Measurements from ENCODE around the gene SDHA.
"Not testable (repeated sequence)": the region's sequence is repeated elsewhere in the genome, so short reads cannot be mapped to it uniquely, and the experiment has no call there.

Gene SDHA

DNA sequence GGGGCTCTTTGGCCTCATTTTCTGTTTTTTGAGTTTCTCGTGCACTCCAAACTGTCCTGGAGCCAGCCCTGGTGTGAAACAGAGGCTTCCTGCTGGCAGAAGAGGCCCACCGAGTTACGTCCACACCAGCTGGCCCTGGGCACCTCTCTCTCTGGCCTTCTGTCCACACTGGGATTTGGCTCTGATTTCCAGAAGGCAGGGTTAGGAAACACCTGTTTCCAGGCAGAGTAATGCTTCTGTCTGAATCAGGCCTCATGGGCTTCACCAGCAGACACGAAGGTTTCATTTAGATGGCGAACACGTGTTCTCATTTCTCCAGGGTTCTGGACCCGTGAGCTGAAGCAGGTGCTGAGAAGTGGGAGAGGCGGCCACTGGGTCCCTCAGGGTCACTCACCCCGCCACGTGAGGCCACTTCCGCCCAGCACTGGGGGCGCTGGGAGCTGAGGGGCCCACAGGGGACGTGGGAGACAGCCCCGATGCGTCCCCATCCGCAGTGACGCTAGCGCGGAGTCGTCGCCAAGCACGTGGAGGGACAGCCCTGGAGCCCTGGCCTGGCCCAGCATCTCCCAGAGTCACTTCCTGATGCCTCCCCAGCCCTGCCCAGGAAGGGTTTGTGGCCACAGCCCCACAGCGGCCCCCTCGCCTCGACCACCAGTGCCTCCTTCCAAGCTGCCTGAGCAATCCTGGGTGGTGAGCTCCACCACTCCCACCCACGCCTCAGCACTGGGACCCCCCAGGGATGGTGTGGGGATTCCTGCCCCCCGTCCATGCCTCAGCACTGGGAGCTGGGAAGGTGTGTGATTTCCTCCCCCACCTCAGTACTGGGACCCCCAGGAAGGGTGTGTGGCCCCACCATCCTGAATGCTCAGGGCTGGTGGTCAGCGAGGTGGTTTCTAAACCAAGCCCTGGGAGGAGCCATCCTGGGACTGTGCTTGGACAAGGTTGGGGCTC is 31.8 kb upstream of the SDHA start:
- DNase-seq (ENCODE audit: low spot score) = no peak

GRCh38 chr5:187042-187431 is 31.1 kb upstream of the SDHA start:
- DNase-seq (ENCODE audit: low spot score) = no peak

- no peak for DNase-seq (ENCODE audit: low spot score)
Measured at GRCh38 chr5:187617-188451, 30.3 kb upstream of the SDHA start.

- peak; percentile 74 for DNase-seq (ENCODE audit: low spot score)
Measured at GRCh38 chr5:188488-189481, 29.3 kb upstream of the SDHA start.

- no peak for DNase-seq (ENCODE audit: low spot score)
Measured at GRCh38 chr5:189486-189885, 28.6 kb upstream of the SDHA start.

GRCh38 chr5:189976-190365 is 28.1 kb upstream of the SDHA start:
- no peak for DNase-seq (ENCODE audit: low spot score)

DNA sequence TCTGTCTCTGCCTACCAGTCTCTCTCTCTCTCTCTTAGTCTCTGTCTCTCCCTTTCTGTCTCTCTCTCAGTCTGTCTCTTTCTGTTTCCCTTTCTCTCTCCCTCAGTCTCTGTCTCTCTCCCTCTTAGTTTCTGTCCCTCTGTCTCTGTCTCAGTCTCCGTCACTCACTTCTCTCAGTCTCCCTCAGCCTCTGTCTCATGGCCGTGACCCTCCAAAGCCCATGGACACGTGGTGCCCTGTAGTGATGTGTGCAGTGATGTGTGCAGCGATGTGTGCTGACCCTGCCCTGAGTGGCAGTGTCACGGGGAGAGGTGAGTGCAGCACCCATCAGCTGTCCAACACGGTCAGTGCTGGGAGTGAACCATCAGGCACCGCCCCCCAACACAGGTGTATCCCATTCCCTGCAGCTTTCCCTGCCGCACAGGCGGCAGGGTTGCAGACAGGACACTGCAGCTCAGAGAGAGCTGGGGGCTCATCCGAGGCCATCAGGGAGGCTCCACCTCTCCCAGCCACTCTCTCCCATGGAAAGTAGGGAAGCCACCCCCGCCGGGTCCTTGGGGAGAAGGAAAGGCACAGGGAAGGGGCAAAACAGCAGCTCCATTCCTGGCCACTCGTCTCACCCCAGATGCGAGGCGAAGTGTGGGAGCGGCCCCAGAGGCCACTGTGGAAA is 27.6 kb upstream of the SDHA start:
- no peak for DNase-seq (ENCODE audit: low spot score)

- DNase-seq (ENCODE audit: low spot score) = no peak
Measured at GRCh38 chr5:191036-191948, 26.8 kb upstream of the SDHA start, which contains the start of gene LRRC14B. TSS of gene LRRC14B (plus strand) at chr5:191495. CDS start at chr5:191539, 44 bp downstream.

DNA sequence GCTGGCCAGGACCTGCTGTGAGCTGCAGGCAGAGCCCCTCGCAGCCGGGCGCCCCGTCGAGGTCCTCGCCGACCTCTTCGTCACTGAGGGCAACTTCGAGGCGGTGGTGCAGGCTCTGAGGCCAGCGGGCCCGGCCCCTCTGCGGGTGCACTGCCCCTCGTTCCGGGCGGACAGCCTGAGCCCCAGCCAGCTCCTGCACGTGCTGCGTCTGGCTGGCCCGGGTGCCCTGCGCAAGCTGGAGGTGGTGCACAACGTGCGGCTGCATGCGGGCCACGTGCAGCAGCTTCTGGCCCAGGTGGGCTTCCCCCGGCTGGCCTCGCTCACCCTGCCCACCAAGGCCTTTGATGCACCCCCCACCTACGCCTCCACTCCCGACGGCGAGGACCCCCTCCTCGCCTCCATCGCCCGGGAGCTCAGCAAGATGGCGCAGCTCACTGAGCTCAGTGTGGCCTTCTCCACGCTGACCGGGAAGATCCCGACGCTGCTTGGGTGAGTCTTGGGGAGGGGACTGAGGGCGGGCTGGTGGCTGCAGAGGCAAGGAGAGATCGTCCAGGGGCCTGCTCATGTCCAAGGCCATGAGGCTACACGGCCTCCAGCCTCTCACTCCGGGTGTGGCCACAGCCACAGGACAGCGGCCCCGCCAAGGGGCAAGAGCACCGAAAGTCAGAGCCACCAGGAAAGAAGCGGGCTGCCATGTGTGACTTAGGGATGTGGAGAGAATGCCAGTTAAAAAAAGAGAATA is 26.0 kb upstream of the SDHA start:
- no peak for DNase-seq (ENCODE audit: low spot score)

DNA sequence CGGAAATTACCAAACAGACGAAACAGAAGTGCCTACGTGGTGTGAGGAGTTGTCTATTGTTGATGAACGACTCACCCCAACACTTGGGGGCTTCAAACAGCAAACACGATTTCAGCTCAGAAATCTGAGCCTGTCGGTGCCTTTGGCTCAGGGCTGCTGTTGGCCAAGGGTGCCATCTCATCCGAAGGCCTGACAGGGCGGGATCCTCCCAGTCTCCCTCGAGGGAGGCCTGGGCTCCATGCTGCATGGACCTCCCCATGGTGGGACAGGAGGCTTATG is 25.5 kb upstream of the SDHA start:
- DNase-seq (ENCODE audit: low spot score) = no peak

DNA sequence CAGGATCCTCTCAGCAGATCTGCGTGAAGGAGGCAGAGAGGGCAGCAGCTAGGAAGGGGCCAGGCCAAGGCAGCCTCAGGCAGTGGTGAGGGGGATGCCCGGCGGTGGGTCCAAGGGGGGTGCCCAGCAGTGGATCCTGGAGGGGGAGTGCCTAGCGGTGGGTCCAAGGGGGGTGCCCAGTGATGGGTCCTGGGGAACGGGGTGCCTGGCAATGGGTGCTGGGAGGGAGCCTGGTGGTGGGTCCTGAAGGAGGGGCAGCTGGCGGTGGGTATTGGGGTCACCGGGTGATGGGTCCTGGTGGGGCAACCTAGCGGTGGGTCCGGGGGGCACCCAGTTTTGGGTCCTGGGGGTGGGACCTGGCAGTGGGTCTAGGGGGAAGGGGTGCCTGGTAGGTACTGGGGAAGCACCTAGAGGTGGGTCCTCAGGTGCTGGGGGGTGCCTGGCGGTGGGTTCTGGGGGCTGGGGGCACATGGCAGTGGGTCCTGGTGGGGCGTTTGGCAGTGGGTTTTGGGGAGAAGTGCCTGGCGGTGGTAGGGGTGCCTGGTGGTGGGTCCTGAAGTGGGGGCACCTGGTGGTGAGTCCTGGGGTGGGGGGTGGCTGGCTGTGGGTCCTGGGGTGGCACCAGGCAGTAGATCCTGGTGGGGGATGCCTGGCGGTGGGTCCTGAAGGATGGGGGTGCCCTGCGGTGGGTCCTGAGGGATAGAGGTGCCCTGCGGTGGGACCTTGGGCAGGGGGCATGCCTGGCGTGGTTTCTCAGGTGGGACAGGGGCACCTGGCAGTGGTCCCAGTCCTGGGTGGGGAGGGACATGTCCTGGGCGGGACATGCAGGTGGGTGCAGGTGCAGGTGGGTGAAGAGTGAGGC is 24.9 kb upstream of the SDHA start:
- DNase-seq (ENCODE audit: low spot score) = no peak

DNA sequence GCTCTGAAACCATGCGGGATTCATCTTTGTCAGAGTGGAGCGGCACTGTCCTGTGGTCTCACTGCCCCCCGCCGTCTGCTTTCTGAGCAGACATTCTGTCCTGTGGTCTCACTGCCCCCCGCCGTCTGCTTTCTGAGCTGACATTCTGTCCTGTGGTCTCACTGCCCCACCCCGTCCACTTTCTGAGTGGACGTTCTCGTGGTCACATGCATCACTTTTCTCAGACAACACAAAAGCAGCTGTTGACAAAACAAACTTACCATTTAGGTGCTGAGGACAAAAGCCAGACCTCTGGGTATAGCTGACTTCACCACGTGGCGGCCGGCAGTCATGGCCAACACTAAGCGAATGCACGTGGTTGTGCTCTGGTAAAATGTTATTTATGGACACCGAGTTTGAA is 24.0 kb upstream of the SDHA start:
- DNase-seq (ENCODE audit: low spot score) = no peak

DNA sequence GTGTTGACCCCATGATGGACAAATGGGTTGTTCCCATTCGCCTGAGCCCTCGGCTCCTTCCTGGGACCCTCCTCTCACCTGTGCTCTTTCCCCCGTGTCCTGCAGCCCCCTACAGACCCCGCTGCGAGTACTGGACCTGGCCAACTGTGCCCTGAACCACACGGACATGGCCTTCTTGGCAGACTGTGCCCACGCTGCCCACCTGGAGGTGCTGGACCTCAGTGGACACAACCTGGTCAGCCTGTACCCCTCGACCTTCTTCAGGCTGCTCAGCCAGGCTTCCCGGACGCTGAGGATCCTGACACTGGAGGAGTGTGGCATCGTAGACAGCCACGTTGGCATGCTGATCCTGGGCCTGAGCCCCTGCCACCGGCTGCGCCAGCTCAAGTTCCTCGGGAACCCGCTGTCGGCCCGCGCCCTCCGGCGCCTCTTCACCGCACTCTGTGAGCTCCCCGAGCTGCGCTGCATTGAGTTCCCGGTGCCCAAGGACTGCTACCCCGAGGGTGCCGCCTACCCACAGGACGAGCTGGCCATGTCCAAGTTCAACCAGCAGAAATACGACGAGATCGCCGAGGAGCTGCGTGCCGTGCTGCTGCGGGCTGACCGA is 23.4 kb upstream of the SDHA start:
- DNase-seq (ENCODE audit: low spot score) = no peak

DNA sequence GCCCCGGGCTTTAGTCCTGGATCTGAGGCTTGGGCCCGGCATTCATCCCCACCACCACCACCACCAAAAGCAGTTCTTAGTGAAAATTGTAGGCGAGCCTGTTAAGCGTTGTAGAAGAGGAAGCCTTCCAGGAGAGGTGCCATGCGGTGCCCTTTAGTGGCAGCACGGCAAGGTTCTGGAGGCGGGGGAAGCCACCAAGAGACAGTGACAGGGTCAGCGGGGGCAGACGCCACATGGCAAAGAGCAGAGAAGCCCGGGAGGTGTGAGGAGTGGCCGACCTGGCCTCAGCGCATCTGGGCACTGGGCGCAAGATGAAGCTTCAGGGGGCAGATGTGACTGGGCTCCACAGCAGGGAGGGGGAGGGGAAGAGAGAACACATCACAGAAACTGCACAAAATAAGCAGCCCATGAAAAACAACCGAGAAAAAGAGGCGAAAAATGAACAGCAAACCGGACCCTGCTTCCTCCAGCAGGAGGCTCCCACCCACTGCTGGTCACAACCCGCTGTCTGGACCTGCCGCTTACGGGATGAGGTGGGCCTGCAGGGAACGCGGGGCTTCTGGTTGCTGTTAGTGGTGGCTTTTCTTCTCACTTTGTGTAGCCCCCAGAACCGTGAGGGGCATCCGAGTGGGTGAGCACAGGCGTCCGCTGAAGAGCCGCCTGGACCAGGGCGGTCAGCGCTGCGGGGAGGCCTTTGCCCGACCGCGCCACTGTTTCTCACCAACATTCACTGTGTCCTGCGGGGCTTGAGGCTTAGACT is 22.5 kb upstream of the SDHA start:
- DNase-seq (ENCODE audit: low spot score) = no peak

DNA sequence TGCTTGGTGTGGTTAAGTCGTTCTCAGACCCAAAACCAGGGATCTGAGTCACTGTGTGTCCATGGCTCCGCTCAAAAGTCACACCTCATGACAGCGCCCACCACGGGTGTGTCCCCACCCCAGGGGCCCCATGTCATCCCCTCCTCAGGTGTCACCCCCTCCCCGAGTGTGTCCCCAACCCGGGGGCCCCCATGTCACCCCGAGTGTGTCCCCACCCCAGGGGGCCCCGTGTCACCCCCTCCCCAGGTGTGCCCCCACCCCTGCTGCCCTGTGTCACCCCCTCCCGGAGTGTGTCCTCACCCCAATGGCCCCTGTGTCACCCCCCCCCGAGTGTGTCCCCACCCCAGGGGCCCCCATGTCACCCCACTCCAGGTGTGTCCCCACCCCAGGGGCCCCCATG is 21.8 kb upstream of the SDHA start:
- DNase-seq (ENCODE audit: low spot score) = no peak

- not testable (repeated sequence) for DNase-seq (ENCODE audit: low spot score)
Measured at GRCh38 chr5:197031-197430, 21.1 kb upstream of the SDHA start.

DNA sequence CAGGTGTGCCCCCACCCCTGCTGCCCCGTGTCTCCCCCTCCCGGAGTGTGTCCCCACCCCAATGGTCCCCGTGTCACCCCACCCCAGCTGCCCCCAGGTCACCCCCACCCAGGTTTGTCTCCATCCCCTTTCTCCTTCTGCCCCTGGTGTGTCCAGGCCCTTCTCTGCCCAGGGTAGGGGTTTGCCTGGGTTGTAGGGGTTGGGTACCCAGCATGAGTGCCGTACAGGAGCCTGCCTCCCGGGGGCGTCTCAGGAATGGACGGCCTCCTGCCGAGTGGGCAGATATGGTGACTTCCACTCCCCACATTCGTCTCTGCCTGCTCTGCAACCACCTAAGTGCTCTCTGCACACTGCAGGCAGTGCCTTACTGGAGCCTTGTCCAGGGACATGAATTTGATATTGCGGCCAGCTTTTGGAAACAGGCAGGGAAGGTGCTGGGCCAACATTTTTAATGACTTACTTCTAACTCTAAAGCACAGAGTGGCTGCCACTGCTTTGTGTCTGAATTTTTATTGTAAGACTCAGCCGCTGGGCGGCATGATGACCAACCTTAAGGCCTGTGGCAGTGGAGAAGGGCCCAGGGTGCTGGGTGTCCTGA is 20.1 kb upstream of the SDHA start:
- DNase-seq (ENCODE audit: low spot score) = no peak
